SH-SY5Y (cell line): Measurements from ENCODE around the gene C5orf24.

Source experiments
- GATA2 ChIP-seq: IDR thresholded peaks from 2 replicates; pipeline ENCODE4 v1.6.1; 2011; ENCODE audit warnings: mild to moderate bottlenecking, low read depth, low read length
- GATA3 ChIP-seq: IDR thresholded peaks from 2 replicates; pipeline ENCODE4 v1.6.1; 2011; ENCODE audit warnings: low read depth, mild to moderate bottlenecking, low read length, moderate library complexity

DNA sequence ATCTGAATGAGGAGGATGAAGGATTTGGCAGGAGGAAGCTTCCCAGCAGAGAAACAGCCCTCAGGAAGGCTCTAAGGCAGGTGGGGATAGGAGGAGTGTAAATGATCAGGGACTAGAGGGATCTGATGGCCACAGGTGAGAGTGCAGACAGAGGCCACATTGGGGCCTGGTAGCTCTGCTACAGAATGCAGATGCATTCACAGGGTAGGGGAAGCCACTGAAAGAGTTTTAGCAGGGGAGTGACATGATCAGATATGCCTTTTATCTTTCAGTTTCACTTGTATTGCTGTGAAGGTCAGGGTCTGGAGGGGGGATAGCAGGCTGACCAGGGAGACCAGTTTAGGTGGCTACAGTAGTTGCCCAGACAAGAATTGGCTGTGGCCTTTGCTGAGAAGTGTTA, 31.4 kb downstream of the C5orf24 start:
- TF ChIP-seq GATA2 (no peak), GATA3 (no peak)
